ENCODE data around the gene ZBED4.

Gene ZBED4

GRCh38 chr22:49814856-49815255 lies 38.8 kb upstream of the ZBED4 start:
- Histone ChIP-seq H3K18ac (ENCODE audit: low read length) (no peak overlapping the region), H3K4me3 (ENCODE audit: low read length in 2 of 2) (no peak overlapping the region), H3K36me3 (replicated peaks in 1 of 2; ENCODE audit: control insufficient read depth in 2 of 2, insufficient read depth in 2 of 2, low read length in 2 of 2) (peaks cover 27 to 93% of the 10 kb centered on the region in 2 donors), H3K4me1 (ENCODE audit: control insufficient read depth in 2 of 2, insufficient read depth in 1 of 2, low read depth in 1 of 2, low read length in 2 of 2) (no peaks in the 10 kb centered on the region), H2BK5ac (ENCODE audit: low read length) (no peak overlapping the region), H3K79me1 (ENCODE audit: low read depth, low read length) (peaks cover 22% of the 10 kb centered on the region), H4K91ac (ENCODE audit: low read depth, low read length, poor library complexity) (no peak overlapping the region), H3K27ac (replicated peaks; ENCODE audit: low read length) (no peak overlapping the region), H2AK5ac (ENCODE audit: low read depth, low read length) (no peak overlapping the region), H3K27me3 (ENCODE audit: control insufficient read depth in 3 of 3, insufficient read depth in 3 of 3, low read depth in 1 of 3, low read length in 3 of 3) (no peaks in the 10 kb centered on the region), H3K4ac (ENCODE audit: low read length) (no peak overlapping the region), H3K9me3 (replicated peaks in 1 of 2; ENCODE audit: control insufficient read depth in 2 of 2, insufficient read depth in 1 of 2, low read depth in 1 of 2, low read length in 2 of 2) (peaks cover 0 to 1% of the 10 kb centered on the region in 2 donors), H2BK15ac (ENCODE audit: low read length) (no peak overlapping the region), H3K23ac (ENCODE audit: low read depth, low read length, poor library complexity) (no peak overlapping the region), H3K14ac (ENCODE audit: low read length) (no peak overlapping the region), H3K4me2 (ENCODE audit: insufficient read depth, low read length, poor library complexity, severe bottlenecking) (no peak overlapping the region), H2BK12ac (ENCODE audit: low read length) (no peak overlapping the region), H2BK120ac (ENCODE audit: low read depth, low read length) (no peak overlapping the region), H4K8ac (ENCODE audit: low read depth, low read length) (no peak overlapping the region), H2AFZ (ENCODE audit: low read length) (no peak overlapping the region), H3K9ac (ENCODE audit: low read depth, low read length, poor library complexity) (no peak overlapping the region)
- no CpG with 5 or more reads among the region's 8 CpGs for WGBS, 2 donors (ENCODE audit: extremely low coverage in 2 of 2, insufficient read length in 2 of 2, insufficient replicate concordance in 1 of 2)
- no peak for DNase-seq (ENCODE audit: low spot score)

GRCh38 chr22:49815641-49816091 lies 38.0 kb upstream of the ZBED4 start:
- no peak overlapping the region for H3K4me2 ChIP-seq (ENCODE audit: insufficient read depth, low read length, poor library complexity, severe bottlenecking)
- WGBS, 2 donors (ENCODE audit: extremely low coverage in 2 of 2, insufficient read length in 2 of 2, insufficient replicate concordance in 1 of 2), result no CpG with 5 or more reads among the region's 15 CpGs
- H3K4me1 ChIP-seq (ENCODE audit: control insufficient read depth in 2 of 2, insufficient read depth in 1 of 2, low read depth in 1 of 2, low read length in 2 of 2), result no peaks in the 10 kb centered on the region
- no peak overlapping the region for H2AK5ac ChIP-seq (ENCODE audit: low read depth, low read length)
- H3K27ac ChIP-seq (replicated peaks; ENCODE audit: low read length), result no peak overlapping the region
- H4K91ac ChIP-seq (ENCODE audit: low read depth, low read length, poor library complexity), result no peak overlapping the region
- H2BK12ac ChIP-seq (ENCODE audit: low read length), result no peak overlapping the region
- no peaks in the 10 kb centered on the region for H3K9me3 ChIP-seq (replicated peaks in 1 of 2; ENCODE audit: control insufficient read depth in 2 of 2, insufficient read depth in 1 of 2, low read depth in 1 of 2, low read length in 2 of 2)
- peaks cover 34 to 93% of the 10 kb centered on the region in 2 donors for H3K36me3 ChIP-seq (replicated peaks in 1 of 2; ENCODE audit: control insufficient read depth in 2 of 2, insufficient read depth in 2 of 2, low read length in 2 of 2)
- H2BK120ac ChIP-seq (ENCODE audit: low read depth, low read length), result no peak overlapping the region
- H3K4ac ChIP-seq (ENCODE audit: low read length), result no peak overlapping the region
- H2BK15ac ChIP-seq (ENCODE audit: low read length), result no peak overlapping the region
- H3K4me3 ChIP-seq (ENCODE audit: low read length in 2 of 2), result no peak overlapping the region
- H3K18ac ChIP-seq (ENCODE audit: low read length), result no peak overlapping the region
- H4K8ac ChIP-seq (ENCODE audit: low read depth, low read length), result no peak overlapping the region
- H3K9ac ChIP-seq (ENCODE audit: low read depth, low read length, poor library complexity), result no peak overlapping the region
- DNase-seq (ENCODE audit: low spot score), result no peak
- H3K79me1 ChIP-seq (ENCODE audit: low read depth, low read length), result peaks cover 24% of the 10 kb centered on the region
- H3K14ac ChIP-seq (ENCODE audit: low read length), result no peak overlapping the region
- no peak overlapping the region for H2AFZ ChIP-seq (ENCODE audit: low read length)
- H2BK5ac ChIP-seq (ENCODE audit: low read length), result no peak overlapping the region
- H3K23ac ChIP-seq (ENCODE audit: low read depth, low read length, poor library complexity), result no peak overlapping the region
- no peaks in the 10 kb centered on the region for H3K27me3 ChIP-seq (ENCODE audit: control insufficient read depth in 3 of 3, insufficient read depth in 3 of 3, low read depth in 1 of 3, low read length in 3 of 3)

GRCh38 chr22:49817359-49817758 lies 36.3 kb upstream of the ZBED4 start:
- Histone ChIP-seq H3K36me3 (replicated peaks in 1 of 2; ENCODE audit: control insufficient read depth in 2 of 2, insufficient read depth in 2 of 2, low read length in 2 of 2) (peaks cover 42 to 93% of the 10 kb centered on the region in 2 donors), H2BK5ac (ENCODE audit: low read length) (no peak overlapping the region), H3K27me3 (ENCODE audit: control insufficient read depth in 3 of 3, insufficient read depth in 3 of 3, low read depth in 1 of 3, low read length in 3 of 3) (no peaks in the 10 kb centered on the region)

GRCh38 chr22:49820984-49821383 lies 32.7 kb upstream of the ZBED4 start:
- Histone ChIP-seq H3K4me2 (ENCODE audit: insufficient read depth, low read length, poor library complexity, severe bottlenecking) (no peak overlapping the region), H3K23ac (ENCODE audit: low read depth, low read length, poor library complexity) (no peak overlapping the region), H3K27me3 (ENCODE audit: control insufficient read depth in 3 of 3, insufficient read depth in 3 of 3, low read depth in 1 of 3, low read length in 3 of 3) (no peaks in the 10 kb centered on the region), H3K27ac (replicated peaks; ENCODE audit: low read length) (no peak overlapping the region), H3K4ac (ENCODE audit: low read length) (no peak overlapping the region), H2AFZ (ENCODE audit: low read length) (no peak overlapping the region), H2AK5ac (ENCODE audit: low read depth, low read length) (no peak overlapping the region), H3K9me3 (replicated peaks in 1 of 2; ENCODE audit: control insufficient read depth in 2 of 2, insufficient read depth in 1 of 2, low read depth in 1 of 2, low read length in 2 of 2) (peaks cover 2 to 4% of the 10 kb centered on the region in 2 donors), H3K14ac (ENCODE audit: low read length) (no peak overlapping the region), H3K36me3 (replicated peaks in 1 of 2; ENCODE audit: control insufficient read depth in 2 of 2, insufficient read depth in 2 of 2, low read length in 2 of 2) (peaks cover 54 to 98% of the 10 kb centered on the region in 2 donors), H3K18ac (ENCODE audit: low read length) (no peak overlapping the region), H2BK5ac (ENCODE audit: low read length) (no peak overlapping the region), H3K4me3 (ENCODE audit: low read length in 2 of 2) (no peak overlapping the region), H2BK15ac (ENCODE audit: low read length) (no peak overlapping the region), H2BK12ac (ENCODE audit: low read length) (no peak overlapping the region), H3K4me1 (ENCODE audit: control insufficient read depth in 2 of 2, insufficient read depth in 1 of 2, low read depth in 1 of 2, low read length in 2 of 2) (peaks cover 7% of the 10 kb centered on the region in 2 donors), H4K91ac (ENCODE audit: low read depth, low read length, poor library complexity) (no peak overlapping the region), H4K8ac (ENCODE audit: low read depth, low read length) (no peak overlapping the region), H2BK120ac (ENCODE audit: low read depth, low read length) (no peak overlapping the region), H3K9ac (ENCODE audit: low read depth, low read length, poor library complexity) (no peak overlapping the region), H3K79me1 (ENCODE audit: low read depth, low read length) (peaks cover 31% of the 10 kb centered on the region)
- WGBS, 2 donors (ENCODE audit: extremely low coverage in 2 of 2, insufficient read length in 2 of 2, insufficient replicate concordance in 1 of 2), result no CpG with 5 or more reads among the region's 7 CpGs
- DNase-seq (ENCODE audit: low spot score), result no peak

More at GRCh38 chr22:49817359-49817758, 36.3 kb upstream of the ZBED4 start:
- peaks cover 28% of the 10 kb centered on the region for H3K79me1 ChIP-seq (ENCODE audit: low read depth, low read length)
- no CpG with 5 or more reads among the region's 3 CpGs for WGBS, 2 donors (ENCODE audit: extremely low coverage in 2 of 2, insufficient read length in 2 of 2, insufficient replicate concordance in 1 of 2)
- no peak overlapping the region for H2BK15ac ChIP-seq (ENCODE audit: low read length)
- H2BK12ac ChIP-seq (ENCODE audit: low read length), result no peak overlapping the region
- no peak overlapping the region for H3K18ac ChIP-seq (ENCODE audit: low read length)
- H3K4me1 ChIP-seq (ENCODE audit: control insufficient read depth in 2 of 2, insufficient read depth in 1 of 2, low read depth in 1 of 2, low read length in 2 of 2), result no peaks in the 10 kb centered on the region
- no peak overlapping the region for H2AK5ac ChIP-seq (ENCODE audit: low read depth, low read length)
- no peak overlapping the region for H3K4me3 ChIP-seq (ENCODE audit: low read length in 2 of 2)
- H3K9me3 ChIP-seq (replicated peaks in 1 of 2; ENCODE audit: control insufficient read depth in 2 of 2, insufficient read depth in 1 of 2, low read depth in 1 of 2, low read length in 2 of 2), result no peaks in the 10 kb centered on the region
- no peak overlapping the region for H2BK120ac ChIP-seq (ENCODE audit: low read depth, low read length)
- no peak overlapping the region for H4K8ac ChIP-seq (ENCODE audit: low read depth, low read length)
- H3K4ac ChIP-seq (ENCODE audit: low read length), result no peak overlapping the region
- no peak overlapping the region for H3K23ac ChIP-seq (ENCODE audit: low read depth, low read length, poor library complexity)
- H3K9ac ChIP-seq (ENCODE audit: low read depth, low read length, poor library complexity), result no peak overlapping the region
- no peak overlapping the region for H3K4me2 ChIP-seq (ENCODE audit: insufficient read depth, low read length, poor library complexity, severe bottlenecking)
- no peak overlapping the region for H3K27ac ChIP-seq (replicated peaks; ENCODE audit: low read length)
- DNase-seq (ENCODE audit: low spot score), result no peak
- no peak overlapping the region for H2AFZ ChIP-seq (ENCODE audit: low read length)
- H3K14ac ChIP-seq (ENCODE audit: low read length), result no peak overlapping the region
- no peak overlapping the region for H4K91ac ChIP-seq (ENCODE audit: low read depth, low read length, poor library complexity)

Measured in neuronal stem cell (in vitro differentiated cells).